HepG2 (cell line): ENCODE results near the gene MTR. TPM values are rescaled to one million over a fixed set of nuclear protein-coding genes. Genes with fewer than 3 reads are reported as not detected.

Experiments
- ATAC-seq: fragments of 200-7000 bp; cut with Tn5 transposase; 3 replicates; pipeline ENCODE4 v1.9.1; 2020; ENCODE audit warnings: mild to moderate bottlenecking, moderate library complexity
- BruUV-seq: library from RNA; stranded (reverse); fragments of 400-500 nt; replicated peaks from 2 replicates; lab custom pipeline; 2021; lab: Mats Ljungman, UMichigan
- CTCF ChIA-PET: fragments of 300-600 bp; formaldehyde crosslinking; extraction: SDS; loops from one replicate; lab custom pipeline; 2021; ENCODE audit warnings: low total read pairs, inconsistent platforms, low intra/inter-chr PET ratio; lab: Yijun Ruan, JAX
- POLR2A ChIA-PET: fragments of 350-600 bp; sonication (Branson Sonifier 250); formaldehyde crosslinking; loops from one replicate; lab custom pipeline; 2020; ENCODE audit warnings: antibody characterized with exemption, inconsistent platforms; lab: Yijun Ruan, JAX
- DNase-seq: peaks from one replicate; pipeline ENCODE4 v3.0.0-alpha.2; 2015; ENCODE audit warnings: low spot score
- FAIRE-seq: peaks from 3 replicates; lab custom pipeline; 2011; peaks lifted over from hg19 to GRCh38; lab: Jason Lieb, UNC
- H2AFZ ChIP-seq: one replicate; pipeline ENCODE4 v1.6.1; 2011; ENCODE audit warnings: low read length, inconsistent platforms
- H3K27ac ChIP-seq: fragments of 300-600 bp; 3 replicates; pipeline ENCODE4 v1.8.0; 2011; ENCODE audit warnings: mixed run types, mild to moderate bottlenecking, mixed read lengths, low read length, inconsistent platforms; ENCODE audit not compliant: insufficient read depth; ENCODE audit errors: extremely low read length
- H3K27me3 ChIP-seq, 2 experiments: fragments of 200-600 bp in 1 of 2; 2 replicates in 1 of 2; 3 replicates in 1 of 2; pipeline versions ENCODE4 v1.6.0 to v1.8.0; 2011; ENCODE audit warnings: low read length in 2 of 2, mild to moderate bottlenecking in 2 of 2, moderate library complexity in 2 of 2, inconsistent platforms in 1 of 2; ENCODE audit not compliant: insufficient read depth in 2 of 2, control insufficient read depth in 1 of 2
- H3K36me3 ChIP-seq, 2 experiments: fragments of 200-600 bp in 1 of 2; replicated peaks in 1 of 2; 2 replicates in 1 of 2; 3 replicates in 1 of 2; pipeline versions ENCODE4 v1.5.1 to v1.8.0; 2011; ENCODE audit warnings: low read length in 2 of 2, inconsistent platforms in 1 of 2; ENCODE audit not compliant: insufficient read depth in 2 of 2, control insufficient read depth in 1 of 2
- H3K4me1 ChIP-seq: 2 replicates; pipeline ENCODE4 v1.5.1; 2012; ENCODE audit warnings: low read length, inconsistent platforms; ENCODE audit not compliant: insufficient read depth
- H3K4me2 ChIP-seq: 2 replicates; pipeline ENCODE4 v1.6.0; 2011; ENCODE audit warnings: low read depth, low read length, inconsistent platforms
- H3K4me3 ChIP-seq, 3 experiments: fragments of 200-600 bp in 1 of 3; sonication (generic), shearing (Covaris generic) in 1 of 3; replicated peaks in 1 of 3; 2 replicates each; pipeline ENCODE4 v1.5.1; 2011 to 2016; ENCODE audit warnings: low read length in 3 of 3, inconsistent platforms in 2 of 3, low read depth in 2 of 3, mild to moderate bottlenecking in 2 of 3, control low read depth in 1 of 3, mixed read lengths in 1 of 3; ENCODE audit not compliant: insufficient read depth in 1 of 3
- H3K79me2 ChIP-seq: one replicate; pipeline ENCODE4 v1.6.1; 2011; ENCODE audit warnings: low read length, inconsistent platforms; ENCODE audit not compliant: insufficient read depth
- H3K9ac ChIP-seq: 2 replicates; pipeline ENCODE4 v1.6.0; 2011; ENCODE audit warnings: mild to moderate bottlenecking, low read depth, low read length, inconsistent platforms; ENCODE audit not compliant: insufficient read depth
- H3K9me3 ChIP-seq: 2 replicates; pipeline ENCODE4 v1.5.1; 2012; ENCODE audit warnings: mild to moderate bottlenecking, low read length
- H4K20me1 ChIP-seq: 2 replicates; pipeline ENCODE4 v1.6.0; 2011; ENCODE audit warnings: inconsistent platforms, mild to moderate bottlenecking, low read length, moderate library complexity; ENCODE audit not compliant: insufficient read depth
- FOSL1 ChIP-seq: sonication (generic); formaldehyde crosslinking; IDR thresholded peaks from 2 replicates; pipeline ENCODE4 v1.9.0; 2021; ENCODE audit warnings: missing genetic modification reagents, borderline replicate concordance
- HNRNPLL ChIP-seq: fragments of 200-400 bp; formaldehyde crosslinking; IDR thresholded peaks from 2 replicates; pipeline ENCODE4 v1.6.1; 2017; ENCODE audit warnings: mild to moderate bottlenecking, low read depth, low read length; ENCODE audit not compliant: poor library complexity, severe bottlenecking
- SKI ChIP-seq: fragments of 450-650 bp; IDR thresholded peaks from one replicate; pipeline ENCODE4 v1.6.1; 2018; ENCODE audit warnings: mild to moderate bottlenecking; ENCODE audit not compliant: partially characterized antibody
- STAG1 ChIP-seq: sonication (generic); formaldehyde crosslinking; IDR thresholded peaks from 2 replicates; pipeline ENCODE4 v1.4.0; 2020; ENCODE audit warnings: missing genetic modification reagents
- ZFP62 ChIP-seq: sonication (generic); formaldehyde crosslinking; IDR thresholded peaks from 2 replicates; pipeline ENCODE4 v1.4.0; 2020; ENCODE audit warnings: missing genetic modification reagents
- WGBS: methylation state at CpG from one replicate; pipeline ENCODE4 v1.1.6; 2017; ENCODE audit warnings: low lambda C conversion rate; 5-methylcytosine and 5-hydroxymethylcytosine counted together
- in situ Hi-C: cut with HindIII; loops from 2 replicates; pipeline ENCODE4 v1.10.0; 2017; ENCODE audit warnings: low pct_unique_long_range_greater_than_20kb; ENCODE audit not compliant: extremely low pct_ligation_motif_present
- intact Hi-C: fragments of 100-400 bp; cut with micrococcal nuclease; formaldehyde crosslinking; loops from one replicate; pipeline ENCODE4 v1.10.0; 2022; ENCODE audit not compliant: unreplicated experiment
- polyA plus RNA-seq, 8 experiments: library from polyadenylated mRNA; depleted of rRNA in 3 of 8; stranded (reverse) in 7 of 8; unstranded in 1 of 8; fragments of >200 nt; fragmentation: Illumina TruSeq in 4 of 8; extraction: Trizol in 4 of 8; gene quantifications; 2 replicates each; pipeline versions ENCODE4 v1.2.1 to v1.2.3, GENCODE V29; 2011 to 2016; ENCODE audit warnings: low read depth in 4 of 8, missing spikeins in 1 of 8, mixed read lengths in 1 of 8; ENCODE audit not compliant: insufficient read depth in 1 of 8
- total RNA-seq, 5 experiments: library from RNA; depleted of rRNA; stranded (reverse); fragments of >200 nt; fragmentation: Illumina TruSeq; extraction: Trizol; gene quantifications; 2 replicates each; pipeline ENCODE4 v1.2.3, GENCODE V29; 2016; ENCODE audit warnings: low read depth in 1 of 5
- TF ChIP-seq, protein P1 (sequence below): sonication (generic); formaldehyde crosslinking; IDR thresholded peaks from 2 replicates; pipeline ENCODE4 v1.5.1; 2020; ENCODE audit warnings: missing genetic modification reagents, mild to moderate bottlenecking, borderline replicate concordance
- TF ChIP-seq, protein P2 (sequence below): sonication (generic); formaldehyde crosslinking; IDR thresholded peaks from 2 replicates; pipeline ENCODE4 v1.4.0; 2020; ENCODE audit warnings: mild to moderate bottlenecking, missing genetic modification reagents
- TF ChIP-seq, protein P3 (sequence below): sonication (generic); formaldehyde crosslinking; IDR thresholded peaks from 2 replicates; pipeline ENCODE4 v1.5.1; 2020; ENCODE audit warnings: mild to moderate bottlenecking, missing genetic modification reagents, borderline replicate concordance
- TF ChIP-seq, protein P4 (sequence below): IDR thresholded peaks from 2 replicates; pipeline ENCODE4 v1.4.0; 2020; ENCODE audit warnings: mild to moderate bottlenecking, missing genetic modification reagents

The MTR gene
- total and polyA plus RNA-seq, 2 of the 13 experiments (the other 11 are each of a cell fraction or from before 2014, with no cell fraction given): 16.3 to 36.1 TPM

DNA sequence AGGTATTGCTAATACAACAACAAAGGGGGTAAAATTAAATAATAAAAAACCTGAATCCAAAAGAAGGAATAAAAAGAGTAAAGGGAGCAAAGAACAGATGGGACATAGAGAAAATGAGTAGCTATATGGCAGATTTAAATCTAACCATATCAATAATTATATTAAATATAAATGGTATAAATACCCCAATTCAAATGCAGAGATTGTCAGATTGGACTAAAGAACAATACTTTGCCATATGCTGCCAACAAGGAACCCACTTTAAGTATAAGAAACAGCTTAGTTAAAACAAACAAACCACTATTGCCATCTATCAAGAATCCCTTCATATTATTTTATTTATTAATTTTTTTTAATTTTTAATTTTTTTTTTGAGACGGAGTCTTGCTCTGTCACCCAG lies 122.4 kb downstream of the MTR start (continued):
- TF ChIP-seq, protein P1, sequence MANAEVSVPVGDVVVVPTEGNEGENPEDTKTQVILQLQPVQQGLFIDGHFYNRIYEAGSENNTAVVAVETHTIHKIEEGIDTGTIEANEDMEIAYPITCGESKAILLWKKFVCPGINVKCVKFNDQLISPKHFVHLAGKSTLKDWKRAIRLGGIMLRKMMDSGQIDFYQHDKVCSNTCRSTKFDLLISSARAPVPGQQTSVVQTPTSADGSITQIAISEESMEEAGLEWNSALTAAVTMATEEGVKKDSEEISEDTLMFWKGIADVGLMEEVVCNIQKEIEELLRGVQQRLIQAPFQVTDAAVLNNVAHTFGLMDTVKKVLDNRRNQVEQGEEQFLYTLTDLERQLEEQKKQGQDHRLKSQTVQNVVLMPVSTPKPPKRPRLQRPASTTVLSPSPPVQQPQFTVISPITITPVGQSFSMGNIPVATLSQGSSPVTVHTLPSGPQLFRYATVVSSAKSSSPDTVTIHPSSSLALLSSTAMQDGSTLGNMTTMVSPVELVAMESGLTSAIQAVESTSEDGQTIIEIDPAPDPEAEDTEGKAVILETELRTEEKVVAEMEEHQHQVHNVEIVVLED (CRISPR knock-in tag): no peak
- TF ChIP-seq, protein P2, sequence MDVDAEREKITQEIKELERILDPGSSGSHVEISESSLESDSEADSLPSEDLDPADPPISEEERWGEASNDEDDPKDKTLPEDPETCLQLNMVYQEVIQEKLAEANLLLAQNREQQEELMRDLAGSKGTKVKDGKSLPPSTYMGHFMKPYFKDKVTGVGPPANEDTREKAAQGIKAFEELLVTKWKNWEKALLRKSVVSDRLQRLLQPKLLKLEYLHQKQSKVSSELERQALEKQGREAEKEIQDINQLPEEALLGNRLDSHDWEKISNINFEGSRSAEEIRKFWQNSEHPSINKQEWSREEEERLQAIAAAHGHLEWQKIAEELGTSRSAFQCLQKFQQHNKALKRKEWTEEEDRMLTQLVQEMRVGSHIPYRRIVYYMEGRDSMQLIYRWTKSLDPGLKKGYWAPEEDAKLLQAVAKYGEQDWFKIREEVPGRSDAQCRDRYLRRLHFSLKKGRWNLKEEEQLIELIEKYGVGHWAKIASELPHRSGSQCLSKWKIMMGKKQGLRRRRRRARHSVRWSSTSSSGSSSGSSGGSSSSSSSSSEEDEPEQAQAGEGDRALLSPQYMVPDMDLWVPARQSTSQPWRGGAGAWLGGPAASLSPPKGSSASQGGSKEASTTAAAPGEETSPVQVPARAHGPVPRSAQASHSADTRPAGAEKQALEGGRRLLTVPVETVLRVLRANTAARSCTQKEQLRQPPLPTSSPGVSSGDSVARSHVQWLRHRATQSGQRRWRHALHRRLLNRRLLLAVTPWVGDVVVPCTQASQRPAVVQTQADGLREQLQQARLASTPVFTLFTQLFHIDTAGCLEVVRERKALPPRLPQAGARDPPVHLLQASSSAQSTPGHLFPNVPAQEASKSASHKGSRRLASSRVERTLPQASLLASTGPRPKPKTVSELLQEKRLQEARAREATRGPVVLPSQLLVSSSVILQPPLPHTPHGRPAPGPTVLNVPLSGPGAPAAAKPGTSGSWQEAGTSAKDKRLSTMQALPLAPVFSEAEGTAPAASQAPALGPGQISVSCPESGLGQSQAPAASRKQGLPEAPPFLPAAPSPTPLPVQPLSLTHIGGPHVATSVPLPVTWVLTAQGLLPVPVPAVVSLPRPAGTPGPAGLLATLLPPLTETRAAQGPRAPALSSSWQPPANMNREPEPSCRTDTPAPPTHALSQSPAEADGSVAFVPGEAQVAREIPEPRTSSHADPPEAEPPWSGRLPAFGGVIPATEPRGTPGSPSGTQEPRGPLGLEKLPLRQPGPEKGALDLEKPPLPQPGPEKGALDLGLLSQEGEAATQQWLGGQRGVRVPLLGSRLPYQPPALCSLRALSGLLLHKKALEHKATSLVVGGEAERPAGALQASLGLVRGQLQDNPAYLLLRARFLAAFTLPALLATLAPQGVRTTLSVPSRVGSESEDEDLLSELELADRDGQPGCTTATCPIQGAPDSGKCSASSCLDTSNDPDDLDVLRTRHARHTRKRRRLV (CRISPR knock-in tag): no peak

DNA sequence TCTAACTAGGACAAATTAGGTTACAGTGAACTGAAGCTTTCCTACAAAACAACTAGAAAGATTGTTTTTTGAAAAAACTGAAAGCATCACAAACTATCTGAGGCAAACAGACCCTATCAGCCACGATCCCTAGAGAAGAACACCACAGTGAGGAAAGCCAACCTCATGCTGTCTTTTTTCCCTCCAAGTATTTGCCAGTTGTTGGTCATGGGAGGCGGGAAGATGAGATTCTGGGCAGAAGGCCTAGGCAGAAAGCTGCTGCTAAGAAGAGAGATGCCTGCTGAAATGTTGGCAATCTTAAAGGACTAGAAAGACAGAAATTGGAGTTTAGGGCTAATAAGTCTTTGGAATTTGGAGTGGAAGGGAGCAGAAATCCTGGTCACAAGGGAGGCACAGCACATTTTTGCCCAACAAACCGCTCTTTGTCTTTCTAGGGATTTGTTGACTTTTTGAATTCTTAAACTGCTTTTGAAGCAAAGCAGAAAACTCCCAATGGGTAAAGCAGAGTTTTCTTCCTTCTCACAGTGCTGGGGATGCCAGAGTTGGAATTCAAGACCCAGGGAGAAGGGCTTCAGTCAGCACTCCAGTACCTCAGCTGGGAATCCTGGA lies 125.3 kb downstream of the MTR start:
- no peak overlapping the region for H3K9ac ChIP-seq
- peak overlapping the region; percentile 19; the same call in 1 of the 2 replicates for H3K4me2 ChIP-seq
- DNase-seq: peak; percentile 50
- peaks cover 13% of the 10 kb centered on the region for H3K4me1 ChIP-seq
- intact Hi-C loops (no loop called here), in situ Hi-C loops (no loop called here)
- POLR2A ChIA-PET: no interaction called here
- peak; percentile 40 for FAIRE-seq
- no peak overlapping the region for H2AFZ ChIP-seq
- CTCF ChIA-PET: no interaction called here
- BruUV-seq: no TSS peak
- WGBS: 2% methylated on average over 3 of the region's 3 CpGs
- H3K4me3 ChIP-seq: no peak overlapping the region
- H3K27me3 ChIP-seq: peaks cover 0 to 8% of the 10 kb centered on the region in 2 experiments; a peak in 1 of 5 replicates
- no peaks in the 10 kb centered on the region for H3K9me3 ChIP-seq
- no peaks in the 10 kb centered on the region for H3K79me2 ChIP-seq
- no peaks in the 10 kb centered on the region for H3K36me3 ChIP-seq
- ATAC-seq: peak; percentile 58
- H3K27ac ChIP-seq: no peak overlapping the region
- H4K20me1 ChIP-seq: no peaks in the 10 kb centered on the region
- no peak for TF ChIP-seq ZFP62 (CRISPR knock-in tag)
- no peak for TF ChIP-seq FOSL1 (CRISPR knock-in tag)
- no peak for TF ChIP-seq STAG1
- TF ChIP-seq, protein P3, sequence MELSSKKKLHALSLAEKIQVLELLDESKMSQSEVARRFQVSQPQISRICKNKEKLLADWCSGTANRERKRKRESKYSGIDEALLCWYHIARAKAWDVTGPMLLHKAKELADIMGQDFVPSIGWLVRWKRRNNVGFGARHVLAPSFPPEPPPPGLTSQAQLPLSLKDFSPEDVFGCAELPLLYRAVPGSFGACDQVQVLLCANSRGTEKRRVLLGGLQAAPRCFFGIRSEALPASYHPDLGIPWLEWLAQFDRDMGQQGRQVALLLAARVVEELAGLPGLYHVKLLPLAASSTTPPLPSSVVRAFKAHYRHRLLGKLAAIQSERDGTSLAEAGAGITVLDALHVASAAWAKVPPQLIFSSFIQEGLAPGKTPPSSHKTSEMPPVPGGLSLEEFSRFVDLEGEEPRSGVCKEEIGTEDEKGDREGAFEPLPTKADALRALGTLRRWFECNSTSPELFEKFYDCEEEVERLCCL (CRISPR knock-in tag): no peak
- TF ChIP-seq HNRNPLL: no peak
- no peak for TF ChIP-seq SKI
- TF ChIP-seq, protein P4, sequence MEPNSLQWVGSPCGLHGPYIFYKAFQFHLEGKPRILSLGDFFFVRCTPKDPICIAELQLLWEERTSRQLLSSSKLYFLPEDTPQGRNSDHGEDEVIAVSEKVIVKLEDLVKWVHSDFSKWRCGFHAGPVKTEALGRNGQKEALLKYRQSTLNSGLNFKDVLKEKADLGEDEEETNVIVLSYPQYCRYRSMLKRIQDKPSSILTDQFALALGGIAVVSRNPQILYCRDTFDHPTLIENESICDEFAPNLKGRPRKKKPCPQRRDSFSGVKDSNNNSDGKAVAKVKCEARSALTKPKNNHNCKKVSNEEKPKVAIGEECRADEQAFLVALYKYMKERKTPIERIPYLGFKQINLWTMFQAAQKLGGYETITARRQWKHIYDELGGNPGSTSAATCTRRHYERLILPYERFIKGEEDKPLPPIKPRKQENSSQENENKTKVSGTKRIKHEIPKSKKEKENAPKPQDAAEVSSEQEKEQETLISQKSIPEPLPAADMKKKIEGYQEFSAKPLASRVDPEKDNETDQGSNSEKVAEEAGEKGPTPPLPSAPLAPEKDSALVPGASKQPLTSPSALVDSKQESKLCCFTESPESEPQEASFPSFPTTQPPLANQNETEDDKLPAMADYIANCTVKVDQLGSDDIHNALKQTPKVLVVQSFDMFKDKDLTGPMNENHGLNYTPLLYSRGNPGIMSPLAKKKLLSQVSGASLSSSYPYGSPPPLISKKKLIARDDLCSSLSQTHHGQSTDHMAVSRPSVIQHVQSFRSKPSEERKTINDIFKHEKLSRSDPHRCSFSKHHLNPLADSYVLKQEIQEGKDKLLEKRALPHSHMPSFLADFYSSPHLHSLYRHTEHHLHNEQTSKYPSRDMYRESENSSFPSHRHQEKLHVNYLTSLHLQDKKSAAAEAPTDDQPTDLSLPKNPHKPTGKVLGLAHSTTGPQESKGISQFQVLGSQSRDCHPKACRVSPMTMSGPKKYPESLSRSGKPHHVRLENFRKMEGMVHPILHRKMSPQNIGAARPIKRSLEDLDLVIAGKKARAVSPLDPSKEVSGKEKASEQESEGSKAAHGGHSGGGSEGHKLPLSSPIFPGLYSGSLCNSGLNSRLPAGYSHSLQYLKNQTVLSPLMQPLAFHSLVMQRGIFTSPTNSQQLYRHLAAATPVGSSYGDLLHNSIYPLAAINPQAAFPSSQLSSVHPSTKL (CRISPR knock-in tag): peak; percentile 42; the same call in 1 of the 2 replicates
